AG10803 (cell line): ENCODE results near the gene SUGCT.
"Not testable (repeated sequence)": the region's sequence is repeated elsewhere in the genome, so short reads cannot be mapped to it uniquely, and the experiment has no call there.

Experiments
- DNase-seq: peaks from one replicate; pipeline ENCODE4 v3.0.0; 2010; ENCODE audit warnings: low read depth
- H3K4me3 ChIP-seq: 2 replicates; pipeline ENCODE4 v1.5.1; 2011; ENCODE audit warnings: mild to moderate bottlenecking, low read length, control low read depth
- CTCF ChIP-seq: conservative IDR thresholded peaks from 2 replicates; pipeline ENCODE4 v1.5.1; 2011; ENCODE audit warnings: mild to moderate bottlenecking, low read length, control low read depth, inconsistent platforms

Gene SUGCT

DNA sequence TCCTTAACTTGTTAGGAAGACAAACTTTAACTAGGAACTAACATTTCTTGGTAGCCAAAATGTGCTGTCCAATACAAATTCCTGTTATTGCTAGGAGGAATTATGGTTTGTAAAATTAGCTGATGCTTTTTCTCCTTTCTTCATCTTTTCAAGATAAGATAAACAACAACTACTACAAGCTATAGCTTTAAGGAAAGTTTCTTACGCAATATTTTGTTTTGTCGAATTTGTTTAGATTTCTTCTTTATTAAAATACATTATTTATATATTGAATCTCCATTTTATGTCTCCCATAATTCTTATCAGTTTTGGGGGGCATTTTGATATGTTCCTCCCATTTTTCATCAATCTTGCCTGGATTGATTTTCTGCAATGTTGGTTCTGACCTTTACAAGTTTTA, 277.5 kb downstream of the SUGCT start:
- DNase-seq = no peak
- H3K4me3 ChIP-seq = no peak overlapping the region
- TF ChIP-seq CTCF = no peak

GRCh38 chr7:40414704-40415103, 279.9 kb downstream of the SUGCT start:
- not testable (repeated sequence) for DNase-seq

DNA sequence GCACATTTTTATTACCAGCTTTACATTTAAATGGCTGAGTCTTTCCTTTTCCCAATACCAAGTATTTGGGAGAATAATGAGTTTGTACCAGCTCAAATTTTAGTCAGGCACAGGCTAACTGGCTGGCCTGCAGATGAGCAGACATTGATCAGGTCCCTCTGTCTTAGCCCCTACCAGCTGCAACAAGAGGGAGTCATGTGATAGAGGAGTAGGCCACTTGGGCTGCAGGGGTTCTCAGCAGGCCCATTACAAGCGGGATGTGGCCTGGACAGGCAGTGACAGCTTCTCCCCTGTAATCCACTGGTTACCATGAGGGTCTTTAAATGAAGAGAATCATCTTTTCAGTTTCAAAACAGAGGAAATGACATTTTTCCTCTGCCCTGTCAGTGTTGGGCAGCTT, 283.6 kb downstream of the SUGCT start:
- H3K4me3 ChIP-seq = no peak overlapping the region

More at GRCh38 chr7:40414704-40415103, 279.9 kb downstream of the SUGCT start:
- not testable (repeated sequence) for H3K4me3 ChIP-seq

GRCh38 chr7:40418983-40419382, 284.2 kb downstream of the SUGCT start:
- no peak for TF ChIP-seq CTCF
- no peak for DNase-seq
- no peak overlapping the region for H3K4me3 ChIP-seq

More for the DNA sequence above, 283.6 kb downstream of the SUGCT start:
- DNase-seq = no peak
- TF ChIP-seq CTCF = no peak

DNA sequence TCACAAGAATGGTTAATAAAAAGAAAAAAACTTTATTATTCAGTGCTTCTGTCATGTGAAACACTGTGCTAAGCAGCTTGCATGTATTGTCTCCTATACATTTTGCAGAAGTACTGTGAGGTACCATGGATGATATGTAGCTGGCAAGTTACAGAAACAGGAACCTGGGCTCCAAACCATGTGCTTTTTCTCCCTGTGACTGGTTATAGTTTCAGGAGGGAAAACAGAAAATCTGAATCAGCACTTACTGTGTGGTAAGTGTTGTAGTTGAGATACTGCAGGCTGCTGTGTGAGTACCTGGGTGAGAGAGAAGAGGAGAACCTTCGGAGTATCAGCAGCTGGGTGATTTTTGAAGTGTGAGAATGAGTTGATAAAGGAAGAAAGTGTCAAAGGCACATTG, 285.0 kb downstream of the SUGCT start:
- H3K4me3 ChIP-seq = no peak overlapping the region
- no peak for DNase-seq
- no peak for TF ChIP-seq CTCF

- no peak overlapping the region for H3K4me3 ChIP-seq
- no peak for TF ChIP-seq CTCF
- no peak for DNase-seq
Observed at GRCh38 chr7:40421433-40421832, 286.6 kb downstream of the SUGCT start.

DNA sequence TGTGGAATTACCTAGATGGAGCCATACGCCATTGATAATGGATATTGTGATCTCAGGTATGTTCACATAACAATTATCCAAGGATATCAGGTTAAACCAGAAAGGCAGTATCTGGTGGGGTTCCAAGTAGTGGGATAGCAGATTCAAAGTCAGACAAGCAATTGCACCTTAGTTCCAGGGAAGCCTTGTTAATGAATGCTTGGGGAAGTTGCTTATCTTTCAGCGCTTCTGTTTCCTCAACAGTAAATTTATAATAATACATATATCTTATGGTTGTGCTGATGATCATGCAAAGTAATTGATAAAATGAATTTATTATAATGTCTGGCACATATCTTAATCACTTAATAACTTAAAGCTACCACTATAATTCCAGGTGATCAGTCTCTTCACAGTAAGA, 290.9 kb downstream of the SUGCT start:
- no peak for DNase-seq
- H3K4me3 ChIP-seq = no peak overlapping the region
- no peak for TF ChIP-seq CTCF

DNA sequence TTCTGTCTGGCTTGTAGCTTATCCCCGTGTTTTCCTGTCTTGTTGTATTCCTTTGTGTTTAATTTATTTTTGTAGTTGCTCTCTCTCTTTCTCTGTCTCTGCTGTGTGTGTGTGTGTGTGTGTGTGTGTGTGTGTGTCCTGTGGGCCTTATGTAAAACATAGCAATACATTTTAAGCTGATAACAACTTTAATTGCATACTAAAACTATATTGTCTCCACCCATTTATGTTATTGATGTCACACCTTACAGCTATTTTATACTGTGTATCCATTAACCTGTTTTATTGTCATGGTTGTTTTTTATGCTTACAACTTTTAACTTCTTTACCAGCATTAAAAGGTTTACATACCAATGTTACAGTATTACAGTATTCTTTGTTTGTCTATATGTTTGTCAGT, 293.6 kb downstream of the SUGCT start:
- TF ChIP-seq CTCF = no peak

More for the DNA sequence above, 293.6 kb downstream of the SUGCT start:
- no peak for DNase-seq
- H3K4me3 ChIP-seq = no peak overlapping the region
